Lower lobe of right lung (tissue), 2 donors: ENCODE data around the gene KCNN1. TPM values are rescaled to one million over a fixed set of nuclear protein-coding genes. Genes with fewer than 3 reads are reported as not detected.

Experiments
- ATAC-seq, 2 donors: fragments of 200-7000 bp; cut with Tn5 transposase; one replicate each; pipeline ENCODE4 v1.9.1; 2020 to 2022; ENCODE audit warnings: mild to moderate bottlenecking in 2 of 2, moderate library complexity in 2 of 2
- DNase-seq: peaks from one replicate; pipeline ENCODE4 v3.0.0-alpha.2; 2020
- H3K27ac ChIP-seq: fragments of 200-600 bp; one replicate; pipeline ENCODE4 v1.8.0; 2022
- H3K27me3 ChIP-seq: fragments of 200-600 bp; one replicate; pipeline ENCODE4 v1.8.0; 2022; ENCODE audit warnings: low read depth
- H3K36me3 ChIP-seq: fragments of 200-600 bp; one replicate; pipeline ENCODE4 v1.8.0; 2022; ENCODE audit warnings: mild to moderate bottlenecking
- H3K4me1 ChIP-seq: fragments of 200-600 bp; one replicate; pipeline ENCODE4 v1.8.0; 2022
- H3K4me3 ChIP-seq: fragments of 200-600 bp; one replicate; pipeline ENCODE4 v1.8.0; 2022; ENCODE audit warnings: mild to moderate bottlenecking
- H3K9me3 ChIP-seq: fragments of 200-600 bp; one replicate; pipeline ENCODE4 v1.8.0; 2022
- CTCF ChIP-seq: fragments of 200-600 bp; IDR thresholded peaks from one replicate; pipeline ENCODE4 v1.8.0; 2022; ENCODE audit warnings: antibody characterized with exemption, mild to moderate bottlenecking
- intact Hi-C: fragments of 100-400 bp; cut with DNase I; formaldehyde crosslinking; loops from one replicate; pipeline ENCODE4 v1.11.0; 2022
- total RNA-seq: library from RNA; stranded (reverse); fragmentation: NEBNext Ultra II Directional; extraction: Animal tissue kit (Norgen Biotek cat#: 25700); gene quantifications from one replicate; pipeline ENCODE4 v1.2.1, GENCODE V29; 2021
- donor health status: DM: no; HTN: yes; CAD: no; lungs with severe emphysema.

The KCNN1 gene
- total RNA-seq, 1 donor from 2014 or later: not detected

GRCh38 chr19:18041054-18041453 is 74.1 kb downstream of the KCNN1 start:
- Histone ChIP-seq H3K36me3 (no peaks in the 10 kb centered on the region), H3K4me1 (peaks cover 23% of the 10 kb centered on the region), H3K27me3 (no peaks in the 10 kb centered on the region), H3K9me3 (no peaks in the 10 kb centered on the region), H3K27ac (no peak overlapping the region), H3K4me3 (no peak overlapping the region)
- no peak for TF ChIP-seq CTCF
- DNase-seq (no peak), ATAC-seq (no peak)
- intact Hi-C loops: no loop called here

GRCh38 chr19:18043676-18044075 is 76.8 kb downstream of the KCNN1 start:
- intact Hi-C loops: no loop called here
- no peaks in the 10 kb centered on the region for H3K9me3 ChIP-seq
- no peaks in the 10 kb centered on the region for H3K36me3 ChIP-seq
- H3K4me1 ChIP-seq: peaks cover 23% of the 10 kb centered on the region
- DNase-seq (no peak), ATAC-seq (no peak)
- no peaks in the 10 kb centered on the region for H3K27me3 ChIP-seq
- no peak overlapping the region for H3K27ac ChIP-seq
- H3K4me3 ChIP-seq: no peak overlapping the region
- no peak for TF ChIP-seq CTCF

- intact Hi-C loops: no loop called here
- Histone ChIP-seq H3K36me3 (no peaks in the 10 kb centered on the region), H3K9me3 (no peaks in the 10 kb centered on the region), H3K4me3 (peak overlapping the region; percentile 51), H3K27ac (peak overlapping the region; percentile 79), H3K4me1 (peaks cover 35% of the 10 kb centered on the region), H3K27me3 (no peaks in the 10 kb centered on the region)
- peak; percentile 86 to 87 for ATAC-seq
- TF ChIP-seq CTCF: no peak
- DNase-seq: peak; percentile 86
These were observed 78.0 kb downstream of the KCNN1 start for GRCh38 chr19:18044825-18045304.

- Histone ChIP-seq H3K36me3 (no peaks in the 10 kb centered on the region), H3K9me3 (no peaks in the 10 kb centered on the region), H3K27ac (peak overlapping the region; percentile 79), H3K4me3 (peak overlapping the region; percentile 51), H3K4me1 (peaks cover 41% of the 10 kb centered on the region), H3K27me3 (no peaks in the 10 kb centered on the region)
- no peak for DNase-seq
- no peak for ATAC-seq
- intact Hi-C loops: no loop called here
- no peak for TF ChIP-seq CTCF
These were observed 78.6 kb downstream of the KCNN1 start for GRCh38 chr19:18045307-18046050.

- Histone ChIP-seq H3K27ac (peak overlapping the region; percentile 79), H3K4me1 (peaks cover 48% of the 10 kb centered on the region), H3K9me3 (no peaks in the 10 kb centered on the region), H3K36me3 (no peaks in the 10 kb centered on the region), H3K27me3 (no peaks in the 10 kb centered on the region), H3K4me3 (no peak overlapping the region)
- intact Hi-C loops: no loop called here
- TF ChIP-seq CTCF: no peak
- ATAC-seq: no peak
- DNase-seq: no peak
These were observed 79.3 kb downstream of the KCNN1 start for GRCh38 chr19:18046059-18046718.
